Endothelial cell of umbilical vein (primary cell): ENCODE results near the gene METTL16. TPM values are rescaled to one million over a fixed set of nuclear protein-coding genes. Genes with fewer than 3 reads are reported as not detected.

Source experiments
- BruUV-seq: library from RNA; stranded (reverse); fragments of 400-500 nt; replicated peaks from 2 replicates; lab custom pipeline; 2021; lab: Mats Ljungman, UMichigan
- CTCF ChIA-PET: fragments of 300-600, 350-600 bp; sonication (Branson Sonifier 250); formaldehyde crosslinking; loops from one replicate; lab custom pipeline; 2021; ENCODE audit warnings: antibody characterized with exemption, inconsistent platforms; lab: Charles Lee
- POLR2A ChIA-PET: fragments of 300-600, 350-600 bp; sonication (Branson Sonifier 250); formaldehyde crosslinking; loops from one replicate; lab custom pipeline; 2021; ENCODE audit warnings: antibody characterized with exemption, inconsistent platforms; lab: Charles Lee
- DNase-seq: peaks from one replicate; pipeline ENCODE4 v3.0.0-alpha.2; 2011; ENCODE audit warnings: low read depth, low spot score
- FAIRE-seq: peaks from 2 replicates; lab custom pipeline; 2011; peaks lifted over from hg19 to GRCh38; lab: Jason Lieb, UNC
- H2AFZ ChIP-seq: 2 replicates; pipeline ENCODE4 v1.6.0; 2012; ENCODE audit warnings: low read depth, low read length, control low read depth, inconsistent platforms
- H3K27ac ChIP-seq: 2 replicates; pipeline ENCODE4 v1.5.1; 2011; ENCODE audit warnings: low read depth, mild to moderate bottlenecking, control low read depth, low read length, moderate library complexity; ENCODE audit not compliant: insufficient read depth
- H3K27me3 ChIP-seq, 2 experiments: 2 replicates each; pipeline versions ENCODE4 v1.6.0 to v1.6.1; 2011; ENCODE audit warnings: low read length in 2 of 2, mixed read lengths in 1 of 2; ENCODE audit not compliant: control insufficient read depth in 2 of 2, insufficient read depth in 2 of 2
- H3K36me3 ChIP-seq, 2 experiments: 2 replicates in 1 of 2; 3 replicates in 1 of 2; pipeline ENCODE4 v1.5.1; 2011; ENCODE audit warnings: low read length in 2 of 2, mild to moderate bottlenecking in 1 of 2, moderate library complexity in 1 of 2; ENCODE audit not compliant: control insufficient read depth in 2 of 2, insufficient read depth in 2 of 2; ENCODE audit errors: extremely low read depth in 1 of 2
- H3K4me1 ChIP-seq: 3 replicates; pipeline ENCODE4 v1.5.1; 2011; ENCODE audit warnings: mild to moderate bottlenecking, low read length; ENCODE audit not compliant: control insufficient read depth, insufficient read depth; ENCODE audit errors: extremely low read depth
- H3K4me2 ChIP-seq: 2 replicates; pipeline ENCODE4 v1.6.1; 2011; ENCODE audit warnings: low read length, control low read depth, mixed read lengths; ENCODE audit not compliant: insufficient read depth
- H3K4me3 ChIP-seq, 3 experiments: fragments of 200-600 bp in 1 of 3; sonication (generic), shearing (Covaris generic) in 1 of 3; replicated peaks in 1 of 3; 2 replicates each; pipeline ENCODE4 v1.5.1; 2011 to 2016; ENCODE audit warnings: control low read depth in 3 of 3, low read length in 3 of 3, mild to moderate bottlenecking in 2 of 3, inconsistent platforms in 1 of 3, low read depth in 1 of 3, moderate library complexity in 1 of 3; ENCODE audit not compliant: insufficient read depth in 1 of 3
- H3K79me2 ChIP-seq: 2 replicates; pipeline ENCODE4 v1.6.0; 2012; ENCODE audit warnings: low read length, inconsistent platforms; ENCODE audit not compliant: control insufficient read depth, insufficient read depth
- H3K9ac ChIP-seq: replicated peaks from 2 replicates; pipeline ENCODE3; 2011; ENCODE audit warnings: low read length, control low read depth; ENCODE audit not compliant: insufficient read depth; ENCODE audit errors: extremely low read depth
- H3K9me1 ChIP-seq: replicated peaks from 3 replicates; pipeline ENCODE4 v1.6.0; 2011; ENCODE audit warnings: mild to moderate bottlenecking, low read length; ENCODE audit not compliant: control insufficient read depth, insufficient read depth; ENCODE audit errors: extremely low read depth
- H3K9me3 ChIP-seq: replicated peaks from 2 replicates; pipeline ENCODE4 v1.5.1; 2012; ENCODE audit warnings: low read length, inconsistent platforms; ENCODE audit not compliant: control insufficient read depth, insufficient read depth
- H4K20me1 ChIP-seq: replicated peaks from 2 replicates; pipeline ENCODE3; 2011; ENCODE audit warnings: mild to moderate bottlenecking, low read length; ENCODE audit not compliant: control insufficient read depth, insufficient read depth; ENCODE audit errors: extremely low read depth
- CTCF ChIP-seq, 2 donors: IDR thresholded peaks; 1 replicate in 1 of 2; 2 replicates in 1 of 2; pipeline ENCODE4 v1.5.1; 2011; ENCODE audit warnings: low read length in 2 of 2, mild to moderate bottlenecking in 2 of 2, moderate library complexity in 2 of 2, control low read depth in 1 of 2, inconsistent platforms in 1 of 2, low read depth in 1 of 2; ENCODE audit not compliant: insufficient read depth in 1 of 2; ENCODE audit errors: extremely low read depth in 1 of 2
- EZH2 ChIP-seq: IDR thresholded peaks from 2 replicates; pipeline ENCODE4 v1.6.1; 2012; ENCODE audit warnings: borderline replicate concordance, low read depth, mild to moderate bottlenecking, moderate library complexity, low read length, inconsistent platforms; ENCODE audit not compliant: severe bottlenecking
- FOS ChIP-seq: IDR thresholded peaks from 2 replicates; pipeline ENCODE4 v1.6.1; 2011; ENCODE audit warnings: mild to moderate bottlenecking, low read length, moderate library complexity, borderline replicate concordance; ENCODE audit not compliant: insufficient read depth
- GATA2 ChIP-seq: IDR thresholded peaks from 2 replicates; pipeline ENCODE4 v1.7.0; 2011; ENCODE audit warnings: low read depth, mild to moderate bottlenecking, moderate library complexity, mixed read lengths, low read length; ENCODE audit not compliant: insufficient read length, insufficient read depth
- JUN ChIP-seq: IDR thresholded peaks from 2 replicates; pipeline ENCODE4 v1.6.1; 2011; ENCODE audit warnings: borderline replicate concordance, low read depth; ENCODE audit not compliant: insufficient read length, insufficient read depth
- MAX ChIP-seq: IDR thresholded peaks from 2 replicates; pipeline ENCODE4 v1.6.1; 2011; ENCODE audit not compliant: insufficient read depth, insufficient read length
- MYC ChIP-seq: IDR thresholded peaks from one replicate; pipeline ENCODE4 v1.6.1; 2011; ENCODE audit warnings: mild to moderate bottlenecking, low read depth, low read length
- POLR2A ChIP-seq: IDR thresholded peaks from 2 replicates; pipeline ENCODE4 v1.6.1; 2012; ENCODE audit warnings: low read depth, mild to moderate bottlenecking, control low read depth, low read length
- POLR2AphosphoS5 ChIP-seq: IDR thresholded peaks from 2 replicates; pipeline ENCODE4 v1.6.1; 2012; ENCODE audit warnings: low read depth, mild to moderate bottlenecking, control low read depth, low read length, moderate library complexity; ENCODE audit not compliant: insufficient read depth
- dilution Hi-C: fragments of 300-500 bp; cut with MboI; formaldehyde crosslinking; loops from one replicate; pipeline ENCODE4 v1.15.0; 2019; ENCODE audit warnings: low sequenced_read_pairs; ENCODE audit not compliant: extremely low pct_ligation_motif_present
- intact Hi-C: fragments of 100-400 bp; cut with micrococcal nuclease; formaldehyde crosslinking; loops from one replicate; pipeline ENCODE4 v1.10.0; 2022
- polyA plus RNA-seq, 4 experiments: library from polyadenylated mRNA; depleted of rRNA in 3 of 4; stranded (reverse) in 3 of 4; unstranded in 1 of 4; fragments of >200 nt; gene quantifications; 2 replicates each; pipeline versions ENCODE4 v1.2.1 to v1.2.3, GENCODE V29; 2011 to 2012; ENCODE audit warnings: missing spikeins in 1 of 4
- total RNA-seq: library from RNA; stranded (reverse); gene quantifications from 2 replicates; pipeline ENCODE4 v1.2.3, GENCODE V29; 2021

The METTL16 gene
- total and polyA plus RNA-seq, 2 donors (not counting 3 experiments of a cell fraction or from before 2014, with no cell fraction given): 11.0 to 24.7 TPM

- TF ChIP-seq FOS: no peak
- TF ChIP-seq POLR2A: no peak
- TF ChIP-seq MAX: no peak
- no peak for TF ChIP-seq GATA2
- no peak for TF ChIP-seq EZH2
- intact Hi-C loops: no loop called here
- dilution Hi-C loops: no loop called here
- H3K27me3 ChIP-seq: no peaks in the 10 kb centered on the region
- H3K79me2 ChIP-seq: no peaks in the 10 kb centered on the region
- H3K27ac ChIP-seq: no peak overlapping the region
- CTCF ChIA-PET: interaction anchor here (1.9 to 15.2 kb wide), 2 partner anchors 11 to 40 kb away, joined by 5 to 909 read pairs; no protein-coding TSS in a partner anchor
- no peak overlapping the region for H3K4me3 ChIP-seq
- H3K9me3 ChIP-seq: no peaks in the 10 kb centered on the region
- no peaks in the 10 kb centered on the region for H4K20me1 ChIP-seq
- H3K4me1 ChIP-seq: no peaks in the 10 kb centered on the region
- DNase-seq (no peak), FAIRE-seq (no peak)
- no peak overlapping the region for H3K9ac ChIP-seq
- peaks cover 0 to 33% of the 10 kb centered on the region in 2 experiments for H3K36me3 ChIP-seq
- POLR2A ChIA-PET: no interaction called here
- no peaks in the 10 kb centered on the region for H3K9me1 ChIP-seq
- no peak overlapping the region for H2AFZ ChIP-seq
- no TSS peak for BruUV-seq
- no peak overlapping the region for H3K4me2 ChIP-seq
Observed at GRCh38 chr17:2374549-2375285, 137.0 kb downstream of the METTL16 start.

- no TSS peak for BruUV-seq
- Histone ChIP-seq H3K36me3 (peaks cover 0 to 25% of the 10 kb centered on the region in 2 experiments), H4K20me1 (no peaks in the 10 kb centered on the region), H3K9me1 (no peaks in the 10 kb centered on the region), H3K27ac (no peak overlapping the region), H3K9me3 (no peaks in the 10 kb centered on the region), H3K4me2 (no peak overlapping the region), H2AFZ (no peak overlapping the region), H3K4me3 (no peak overlapping the region), H3K27me3 (no peaks in the 10 kb centered on the region), H3K79me2 (no peaks in the 10 kb centered on the region), H3K9ac (no peak overlapping the region), H3K4me1 (peaks cover 6% of the 10 kb centered on the region)
- no peak for TF ChIP-seq JUN
- TF ChIP-seq POLR2AphosphoS5: no peak
- no peak for TF ChIP-seq MYC
- no peak for TF ChIP-seq EZH2
- TF ChIP-seq POLR2A: no peak
- no peak for TF ChIP-seq CTCF (IDR thresholded peaks at IDR 0.05; ENCODE audit: extremely low read depth in 1 of 2, insufficient read depth in 1 of 2, low read depth in 1 of 2, low read length in 2 of 2)
- no peak for TF ChIP-seq MAX
- no peak for TF ChIP-seq FOS
- TF ChIP-seq GATA2: no peak
- DNase-seq: no peak
- no peak for FAIRE-seq
- ChIA-PET POLR2A (no interaction called here), CTCF (interaction anchor here (0.8 to 6.4 kb wide), 4 partner anchors 10 to 43 kb away, joined by 3 to 47 read pairs (median 4); no protein-coding TSS in a partner anchor)
- intact Hi-C loops (no loop called here), dilution Hi-C loops (no loop called here)
Observed at GRCh38 chr17:2373179-2373578, 138.5 kb downstream of the METTL16 start.
